ENCODE data around the gene ACOT11. TPM values are rescaled to one million over a fixed set of nuclear protein-coding genes. Genes with fewer than 3 reads are reported as not detected.

Gene ACOT11
- total and polyA plus RNA-seq, 12 donors = 25.8 to 77.2 (median 54.7) TPM

DNA sequence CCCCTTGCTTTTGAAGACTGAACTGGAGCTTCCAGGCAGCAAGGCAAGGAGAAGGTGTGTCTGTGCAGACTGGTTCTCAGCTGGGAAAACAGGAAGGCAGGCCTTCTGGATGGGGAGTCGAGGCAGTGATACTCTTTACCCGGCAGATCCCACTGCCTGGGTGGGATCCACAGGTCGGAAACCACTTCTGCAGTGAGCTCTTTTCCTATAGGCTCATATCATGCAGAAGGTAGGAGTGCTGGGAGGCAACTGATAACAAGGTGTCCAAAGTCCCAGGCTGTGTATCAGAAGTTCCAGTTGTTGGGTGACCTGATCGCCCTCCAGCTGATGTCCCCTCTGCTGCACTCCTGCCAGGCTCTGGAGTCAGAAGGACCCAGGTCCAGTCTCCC, 17.1 kb downstream of the ACOT11 start:
- no peak for DNase-seq

DNA sequence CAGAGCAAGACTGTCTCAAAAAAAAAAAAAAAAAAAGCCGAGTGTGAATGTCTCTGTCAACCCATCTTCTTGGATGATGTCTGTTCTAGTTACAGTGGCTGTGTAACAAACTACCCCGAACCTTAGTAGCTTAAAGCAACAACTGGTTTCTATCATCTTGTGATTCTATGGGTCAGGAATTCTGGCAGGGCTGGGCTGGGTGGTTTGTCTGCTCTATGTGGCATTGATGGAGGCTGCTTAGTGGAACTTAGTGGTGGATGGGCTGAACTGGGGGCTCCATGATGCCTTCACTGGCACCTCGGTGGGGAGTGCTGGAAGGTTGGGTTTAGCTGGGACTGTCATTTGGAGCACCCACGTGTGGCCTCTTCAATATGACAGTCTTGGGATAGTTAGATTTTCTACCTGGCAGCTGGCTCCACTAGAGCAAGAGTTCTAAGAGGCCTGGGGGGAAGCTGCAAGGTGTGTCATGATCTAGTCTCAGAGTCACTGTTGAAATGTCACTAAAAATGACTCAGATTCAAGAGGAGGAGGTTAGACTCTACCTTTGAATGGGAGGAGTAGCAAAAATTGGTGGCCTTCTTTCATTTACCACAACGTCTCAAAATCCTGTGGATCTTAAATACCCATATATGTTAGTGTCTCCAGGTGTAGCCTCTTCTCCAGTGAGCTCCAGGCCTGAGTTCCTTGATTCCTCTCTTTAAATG, 18.6 kb downstream of the ACOT11 start:
- H3K36me3 ChIP-seq = no peaks in the 10 kb centered on the region
- ATAC-seq = no peak
- 68 to 76% methylated on average over 5 of the region's 5 CpGs for WGBS, 2 donors
- no peaks in the 10 kb centered on the region for H3K27me3 ChIP-seq
- intact Hi-C loops (cut with DNase I) = no loop called here
- peak overlapping the region in 4 of 10 donors; percentile 22 to 92 (median 34) for H3K27ac ChIP-seq
- peaks cover 7 to 63% (median 41%) of the 10 kb centered on the region in 9 donors for H3K4me1 ChIP-seq
- DNase-seq = no peak
- TF ChIP-seq, protein P1, sequence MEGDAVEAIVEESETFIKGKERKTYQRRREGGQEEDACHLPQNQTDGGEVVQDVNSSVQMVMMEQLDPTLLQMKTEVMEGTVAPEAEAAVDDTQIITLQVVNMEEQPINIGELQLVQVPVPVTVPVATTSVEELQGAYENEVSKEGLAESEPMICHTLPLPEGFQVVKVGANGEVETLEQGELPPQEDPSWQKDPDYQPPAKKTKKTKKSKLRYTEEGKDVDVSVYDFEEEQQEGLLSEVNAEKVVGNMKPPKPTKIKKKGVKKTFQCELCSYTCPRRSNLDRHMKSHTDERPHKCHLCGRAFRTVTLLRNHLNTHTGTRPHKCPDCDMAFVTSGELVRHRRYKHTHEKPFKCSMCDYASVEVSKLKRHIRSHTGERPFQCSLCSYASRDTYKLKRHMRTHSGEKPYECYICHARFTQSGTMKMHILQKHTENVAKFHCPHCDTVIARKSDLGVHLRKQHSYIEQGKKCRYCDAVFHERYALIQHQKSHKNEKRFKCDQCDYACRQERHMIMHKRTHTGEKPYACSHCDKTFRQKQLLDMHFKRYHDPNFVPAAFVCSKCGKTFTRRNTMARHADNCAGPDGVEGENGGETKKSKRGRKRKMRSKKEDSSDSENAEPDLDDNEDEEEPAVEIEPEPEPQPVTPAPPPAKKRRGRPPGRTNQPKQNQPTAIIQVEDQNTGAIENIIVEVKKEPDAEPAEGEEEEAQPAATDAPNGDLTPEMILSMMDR (IDR thresholded peaks at IDR 0.05) = no peak
- H3K9me3 ChIP-seq = no peaks in the 10 kb centered on the region
- H3K4me3 ChIP-seq = no peak overlapping the region

More for the DNA sequence above, 17.1 kb downstream of the ACOT11 start:
- Histone ChIP-seq H3K27ac (peak overlapping the region in 8 of 10 donors; percentile 11 to 70 (median 54)), H3K4me3 (no peak overlapping the region), H3K4me1 (peaks cover 2 to 56% (median 32%) of the 10 kb centered on the region in 9 donors), H3K27me3 (no peaks in the 10 kb centered on the region), H3K36me3 (no peaks in the 10 kb centered on the region), H3K9me3 (no peaks in the 10 kb centered on the region)
- 49 to 55% methylated on average over 4 of the region's 4 CpGs for WGBS, 2 donors
- ATAC-seq = peak in 1 of 8 donors; percentile 22
- intact Hi-C loops (cut with DNase I) = no loop called here
- TF ChIP-seq, protein P1 (IDR thresholded peaks at IDR 0.05) = no peak

DNA sequence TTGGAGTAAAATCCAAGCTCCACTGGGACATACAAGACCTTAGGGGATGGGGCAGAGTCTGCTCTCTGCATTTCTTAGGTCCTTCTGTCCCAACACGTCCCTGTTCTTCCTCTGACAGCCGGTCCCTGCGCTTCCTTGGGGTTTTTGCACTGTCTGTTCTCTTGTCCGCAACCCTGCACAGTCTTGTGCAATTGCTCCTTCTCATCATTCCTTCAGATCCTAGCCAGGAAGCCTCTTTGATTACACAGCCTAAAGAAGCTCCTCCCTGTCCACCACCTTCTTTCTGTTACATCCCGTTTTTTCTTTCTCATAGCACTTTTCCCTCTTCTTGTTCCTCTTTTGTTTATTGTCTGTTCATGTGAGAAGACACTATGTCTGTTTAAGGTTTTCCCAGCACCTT, 19.9 kb downstream of the ACOT11 start:
- H3K27me3 ChIP-seq = no peaks in the 10 kb centered on the region

DNA sequence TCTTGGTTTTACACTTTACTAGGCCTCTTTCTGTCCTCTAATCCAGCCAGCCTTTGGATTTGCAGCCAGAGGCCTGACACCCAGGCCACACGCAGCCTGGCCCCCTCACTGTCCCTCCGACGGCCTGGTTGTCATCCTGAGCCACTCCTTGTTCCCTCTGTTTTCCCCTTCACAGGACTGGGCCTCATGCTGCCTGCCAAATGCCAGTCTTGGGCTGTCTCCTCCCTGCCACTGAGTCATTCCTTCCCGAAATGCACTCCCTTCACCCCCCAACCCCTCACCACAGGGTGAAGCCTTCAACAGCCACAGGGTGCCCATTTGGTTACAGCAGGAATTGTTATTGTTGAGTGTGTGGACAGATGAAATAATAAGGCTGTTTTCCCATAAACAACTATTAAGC, 21.3 kb downstream of the ACOT11 start:
- TF ChIP-seq, protein P1 (IDR thresholded peaks at IDR 0.05) = no peak
- H3K27ac ChIP-seq = peak overlapping the region; percentile 55 to 93 (median 74)
- H3K36me3 ChIP-seq = no peaks in the 10 kb centered on the region
- peak in 7 of 8 donors; percentile 39 to 82 (median 68) for ATAC-seq
- WGBS, 2 donors = 38 to 45% methylated on average over 4 of the region's 4 CpGs
- no peaks in the 10 kb centered on the region for H3K27me3 ChIP-seq
- H3K4me3 ChIP-seq = no peak overlapping the region
- no peaks in the 10 kb centered on the region for H3K9me3 ChIP-seq
- no peak for DNase-seq
- H3K4me1 ChIP-seq = peaks cover 15 to 78% (median 52%) of the 10 kb centered on the region in 9 donors
- intact Hi-C loops (cut with DNase I) = no loop called here

More for the DNA sequence above, 19.9 kb downstream of the ACOT11 start:
- H3K4me3 ChIP-seq = no peak overlapping the region
- no peak for DNase-seq
- peak in 2 of 8 donors; percentile 21 to 35 for ATAC-seq
- 52 to 59% methylated on average over 5 of the region's 5 CpGs for WGBS, 2 donors
- H3K36me3 ChIP-seq = no peaks in the 10 kb centered on the region
- TF ChIP-seq, protein P1 (IDR thresholded peaks at IDR 0.05) = no peak
- peaks cover 15 to 77% (median 54%) of the 10 kb centered on the region in 9 donors for H3K4me1 ChIP-seq
- no peaks in the 10 kb centered on the region for H3K9me3 ChIP-seq
- peak overlapping the region in 7 of 10 donors; percentile 69 to 93 (median 80) for H3K27ac ChIP-seq
- intact Hi-C loops (cut with DNase I) = no loop called here

Measured in heart right ventricle (tissue), 16 donors.